ENCODE results near the gene RNF31.

Gene RNF31

GRCh38 chr14:24189059-24189375 is 41.7 kb downstream of the RNF31 start:
- Histone ChIP-seq H3K79me2 (ENCODE audit: insufficient read depth, low read length) (peaks cover 19% of the 10 kb centered on the region; the same call in 1 of the 2 replicates), H4K20me1 (ENCODE audit: insufficient read depth, low read length, poor library complexity, severe bottlenecking) (no peaks in the 10 kb centered on the region), H3K4me1 (ENCODE audit: insufficient read depth, low read length, poor library complexity, severe bottlenecking) (peaks cover 13% of the 10 kb centered on the region), H3K4me2 (ENCODE audit: low read depth, low read length, poor library complexity, severe bottlenecking) (peak overlapping the region; percentile 84), H3K9me2 (replicated peaks; ENCODE audit: low read depth, low read length) (no peaks in the 10 kb centered on the region), H3K27me3 (ENCODE audit: insufficient read depth, low read length, poor library complexity, severe bottlenecking) (no peaks in the 10 kb centered on the region), H3K9ac (ENCODE audit: low read depth, low read length, poor library complexity, severe bottlenecking) (peak overlapping the region; percentile 70), H3K36me3 (ENCODE audit: insufficient read depth, low read length) (no peaks in the 10 kb centered on the region; the same call in 1 of the 2 replicates), H3K9me3 (ENCODE audit: insufficient read depth, low read depth, low read length) (no peaks in the 10 kb centered on the region), H3F3A (ENCODE audit: low read depth) (no peaks in the 10 kb centered on the region), H2AFZ (ENCODE audit: low read length) (peak overlapping the region; percentile 26; the same call in 1 of the 2 replicates), H3K4me3 (ENCODE audit: low read length, poor library complexity, severe bottlenecking) (peak overlapping the region; percentile 80)
- no peak for TF ChIP-seq CTCF (conservative IDR thresholded peaks at IDR 0.05; ENCODE audit: low read length)
- no peak for TF ChIP-seq EZH2phosphoT487 (IDR thresholded peaks at IDR 0.05; ENCODE audit: borderline replicate concordance)

GRCh38 chr14:24189460-24189859 is 42.2 kb downstream of the RNF31 start:
- Histone ChIP-seq H4K20me1 (ENCODE audit: insufficient read depth, low read length, poor library complexity, severe bottlenecking) (no peaks in the 10 kb centered on the region), H3K79me2 (ENCODE audit: insufficient read depth, low read length) (peaks cover 24% of the 10 kb centered on the region), H3K9ac (ENCODE audit: low read depth, low read length, poor library complexity, severe bottlenecking) (peak overlapping the region; percentile 70), H3F3A (ENCODE audit: low read depth) (no peaks in the 10 kb centered on the region), H3K9me3 (ENCODE audit: insufficient read depth, low read depth, low read length) (no peaks in the 10 kb centered on the region), H3K36me3 (ENCODE audit: insufficient read depth, low read length) (no peaks in the 10 kb centered on the region; the same call in 1 of the 2 replicates), H3K4me1 (ENCODE audit: insufficient read depth, low read length, poor library complexity, severe bottlenecking) (peaks cover 18% of the 10 kb centered on the region), H3K9me2 (replicated peaks; ENCODE audit: low read depth, low read length) (no peaks in the 10 kb centered on the region), H2AFZ (ENCODE audit: low read length) (peak overlapping the region; percentile 26; the same call in 1 of the 2 replicates), H3K27me3 (ENCODE audit: insufficient read depth, low read length, poor library complexity, severe bottlenecking) (no peaks in the 10 kb centered on the region), H3K4me3 (ENCODE audit: low read length, poor library complexity, severe bottlenecking) (peak overlapping the region; percentile 80), H3K4me2 (ENCODE audit: low read depth, low read length, poor library complexity, severe bottlenecking) (peak overlapping the region; percentile 84)
- TF ChIP-seq EZH2phosphoT487 (IDR thresholded peaks at IDR 0.05; ENCODE audit: borderline replicate concordance) (no peak), CTCF (conservative IDR thresholded peaks at IDR 0.05; ENCODE audit: low read length) (no peak)

GRCh38 chr14:24190416-24190815 is 43.1 kb downstream of the RNF31 start:
- Histone ChIP-seq H4K20me1 (ENCODE audit: insufficient read depth, low read length, poor library complexity, severe bottlenecking) (no peaks in the 10 kb centered on the region), H3K9me2 (replicated peaks; ENCODE audit: low read depth, low read length) (no peaks in the 10 kb centered on the region), H2AFZ (ENCODE audit: low read length) (no peak overlapping the region), H3K36me3 (ENCODE audit: insufficient read depth, low read length) (no peaks in the 10 kb centered on the region; the same call in 1 of the 2 replicates), H3K9ac (ENCODE audit: low read depth, low read length, poor library complexity, severe bottlenecking) (no peak overlapping the region), H3K4me3 (ENCODE audit: low read length, poor library complexity, severe bottlenecking) (no peak overlapping the region), H3F3A (ENCODE audit: low read depth) (no peaks in the 10 kb centered on the region), H3K4me1 (ENCODE audit: insufficient read depth, low read length, poor library complexity, severe bottlenecking) (peaks cover 22% of the 10 kb centered on the region), H3K9me3 (ENCODE audit: insufficient read depth, low read depth, low read length) (no peaks in the 10 kb centered on the region), H3K27me3 (ENCODE audit: insufficient read depth, low read length, poor library complexity, severe bottlenecking) (no peaks in the 10 kb centered on the region), H3K4me2 (ENCODE audit: low read depth, low read length, poor library complexity, severe bottlenecking) (no peak overlapping the region), H3K79me2 (ENCODE audit: insufficient read depth, low read length) (peaks cover 32% of the 10 kb centered on the region)
- no peak for TF ChIP-seq CTCF (conservative IDR thresholded peaks at IDR 0.05; ENCODE audit: low read length)
- no peak for TF ChIP-seq EZH2phosphoT487 (IDR thresholded peaks at IDR 0.05; ENCODE audit: borderline replicate concordance)

Measured in Loucy (cell line).